ENCODE data around the gene SF3B3. TPM values are rescaled to one million over a fixed set of nuclear protein-coding genes. Genes with fewer than 3 reads are reported as not detected.
A peak's percentile ranks its signal among the peaks of the same experiment; 100 is the strongest.
"Not testable (repeated sequence)": the region's sequence is repeated elsewhere in the genome, so short reads cannot be mapped to it uniquely, and the experiment has no call there.

Gene SF3B3
- total and polyA plus RNA-seq, 7 donors = 23.8 to 98.5 (median 58.1) TPM

DNA sequence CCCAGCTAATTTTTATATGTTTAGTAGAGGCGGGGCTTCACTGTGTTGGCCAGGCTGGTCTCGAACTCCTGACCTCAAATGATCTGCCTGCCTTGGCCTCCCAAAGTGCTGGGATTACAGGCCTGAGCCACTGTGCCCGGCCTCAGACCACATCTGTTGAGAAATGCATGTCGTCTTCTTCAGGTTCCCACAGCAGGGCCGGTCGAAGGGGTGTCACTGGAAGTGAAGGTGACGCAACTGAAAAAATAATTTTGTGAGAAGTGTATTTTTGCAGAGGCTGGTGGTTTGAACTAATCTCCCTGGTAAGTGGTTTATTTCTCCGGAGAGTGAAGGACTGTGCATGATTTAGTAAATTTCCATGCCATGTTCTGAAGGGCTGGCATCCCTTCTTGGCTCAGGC lies 89.3 kb downstream of the SF3B3 start:
- H3K4me3 ChIP-seq = no peak overlapping the region
- peaks cover 0 to 12% (median 6%) of the 10 kb centered on the region in 4 donors for H3K4me1 ChIP-seq
- no peaks in the 10 kb centered on the region for H3K9me3 ChIP-seq
- whole genome bisulfite sequencing, 2 donors = 83 to 87% methylated on average over 8 of the region's 8 CpGs
- H3K36me3 ChIP-seq = no peaks in the 10 kb centered on the region
- intact Hi-C loops (cut with DNase I) = no loop called here
- no peak overlapping the region for H3K27ac ChIP-seq
- no peak for DNase-seq
- H3K27me3 ChIP-seq = no peaks in the 10 kb centered on the region
- TF ChIP-seq, protein P1, sequence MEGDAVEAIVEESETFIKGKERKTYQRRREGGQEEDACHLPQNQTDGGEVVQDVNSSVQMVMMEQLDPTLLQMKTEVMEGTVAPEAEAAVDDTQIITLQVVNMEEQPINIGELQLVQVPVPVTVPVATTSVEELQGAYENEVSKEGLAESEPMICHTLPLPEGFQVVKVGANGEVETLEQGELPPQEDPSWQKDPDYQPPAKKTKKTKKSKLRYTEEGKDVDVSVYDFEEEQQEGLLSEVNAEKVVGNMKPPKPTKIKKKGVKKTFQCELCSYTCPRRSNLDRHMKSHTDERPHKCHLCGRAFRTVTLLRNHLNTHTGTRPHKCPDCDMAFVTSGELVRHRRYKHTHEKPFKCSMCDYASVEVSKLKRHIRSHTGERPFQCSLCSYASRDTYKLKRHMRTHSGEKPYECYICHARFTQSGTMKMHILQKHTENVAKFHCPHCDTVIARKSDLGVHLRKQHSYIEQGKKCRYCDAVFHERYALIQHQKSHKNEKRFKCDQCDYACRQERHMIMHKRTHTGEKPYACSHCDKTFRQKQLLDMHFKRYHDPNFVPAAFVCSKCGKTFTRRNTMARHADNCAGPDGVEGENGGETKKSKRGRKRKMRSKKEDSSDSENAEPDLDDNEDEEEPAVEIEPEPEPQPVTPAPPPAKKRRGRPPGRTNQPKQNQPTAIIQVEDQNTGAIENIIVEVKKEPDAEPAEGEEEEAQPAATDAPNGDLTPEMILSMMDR (IDR thresholded peaks at IDR 0.05) = no peak
- TF ChIP-seq EP300 (IDR thresholded peaks at IDR 0.05) (no peak), POLR2A (IDR thresholded peaks at IDR 0.05) (no peak), POLR2AphosphoS5 (IDR thresholded peaks at IDR 0.05) (no peak)

DNA sequence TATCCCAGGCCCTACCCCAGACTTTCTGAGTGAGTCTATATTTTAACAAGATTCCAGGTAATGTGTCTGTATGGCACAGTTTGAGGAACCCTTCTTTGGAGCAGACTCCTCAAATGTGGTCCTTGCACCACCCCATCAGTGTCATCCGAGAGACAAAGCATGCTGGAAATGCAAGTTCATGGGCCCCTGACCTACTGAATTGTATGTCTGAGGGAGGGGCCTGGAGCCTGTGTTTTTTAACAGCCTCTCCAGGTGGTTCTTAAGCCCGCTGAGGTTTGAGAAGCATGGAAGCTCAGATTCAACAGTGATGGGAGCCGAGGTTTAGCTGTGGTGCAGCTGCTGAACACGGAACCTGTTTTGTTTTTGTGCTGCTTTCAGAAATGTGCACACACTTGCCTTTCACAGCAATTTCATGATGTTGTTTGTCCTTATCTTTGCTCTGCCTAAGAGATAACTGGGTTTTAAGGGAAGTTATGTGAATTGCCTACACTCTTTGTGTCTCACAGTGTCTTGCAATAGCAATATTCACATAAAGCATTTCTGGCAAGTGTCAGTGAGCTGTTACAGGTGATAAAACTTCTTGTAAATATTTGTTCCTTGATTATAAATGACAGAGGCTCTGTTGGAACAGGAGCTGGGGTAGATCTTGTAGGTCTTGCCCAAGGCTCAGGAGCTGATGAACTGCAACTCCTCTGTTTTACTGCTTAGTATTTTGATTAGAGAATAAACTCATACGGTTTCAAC lies 90.8 kb downstream of the SF3B3 start:
- no peak for TF ChIP-seq POLR2AphosphoS5 (IDR thresholded peaks at IDR 0.05)
- TF ChIP-seq, protein P1 (IDR thresholded peaks at IDR 0.05) = no peak
- no peak for TF ChIP-seq EP300 (IDR thresholded peaks at IDR 0.05)
- no peak for TF ChIP-seq POLR2A (IDR thresholded peaks at IDR 0.05)
- H3K27ac ChIP-seq = peak overlapping the region in 1 of 4 donors; percentile 25

DNA sequence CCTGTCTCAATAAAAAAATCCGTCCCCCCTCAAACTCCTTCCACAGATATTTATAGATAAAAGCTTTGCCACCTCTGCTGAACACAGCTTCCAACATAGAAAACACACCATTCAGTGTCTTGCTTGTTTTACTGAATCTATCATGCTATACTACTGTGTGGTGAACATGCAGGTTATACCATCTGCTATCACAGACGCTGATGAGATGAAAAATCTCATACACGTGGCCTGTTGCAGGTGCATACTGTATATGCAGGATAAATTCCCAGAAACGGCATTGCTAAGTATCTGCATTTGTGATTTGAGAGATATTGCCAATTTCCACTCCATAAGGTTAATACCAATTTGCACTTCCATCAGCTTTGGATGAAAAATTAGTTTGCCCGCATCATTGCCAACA lies 92.3 kb downstream of the SF3B3 start:
- TF ChIP-seq POLR2AphosphoS5 (IDR thresholded peaks at IDR 0.05) = no peak
- TF ChIP-seq EP300 (IDR thresholded peaks at IDR 0.05) = no peak
- no peak for TF ChIP-seq POLR2A (IDR thresholded peaks at IDR 0.05)
- TF ChIP-seq, protein P1 (IDR thresholded peaks at IDR 0.05) = no peak
- intact Hi-C loops (cut with DNase I) = no loop called here
- DNase-seq = no peak
- no peaks in the 10 kb centered on the region for H3K9me3 ChIP-seq
- 83 to 92% methylated on average over 5 of the region's 5 CpGs for WGBS, 2 donors
- no peak overlapping the region for H3K27ac ChIP-seq
- H3K36me3 ChIP-seq = no peaks in the 10 kb centered on the region
- no peak overlapping the region for H3K4me3 ChIP-seq
- peaks cover 0 to 12% (median 6%) of the 10 kb centered on the region in 4 donors for H3K4me1 ChIP-seq
- no peaks in the 10 kb centered on the region for H3K27me3 ChIP-seq

More for the DNA sequence above, 90.8 kb downstream of the SF3B3 start:
- no peaks in the 10 kb centered on the region for H3K9me3 ChIP-seq
- WGBS, 2 donors = 13 to 67% methylated on average over 5 of the region's 5 CpGs
- H3K27me3 ChIP-seq = no peaks in the 10 kb centered on the region
- DNase-seq = no peak
- intact Hi-C loops (cut with DNase I) = no loop called here
- H3K4me3 ChIP-seq = no peak overlapping the region
- peaks cover 0 to 12% (median 6%) of the 10 kb centered on the region in 4 donors for H3K4me1 ChIP-seq
- no peaks in the 10 kb centered on the region for H3K36me3 ChIP-seq

DNA sequence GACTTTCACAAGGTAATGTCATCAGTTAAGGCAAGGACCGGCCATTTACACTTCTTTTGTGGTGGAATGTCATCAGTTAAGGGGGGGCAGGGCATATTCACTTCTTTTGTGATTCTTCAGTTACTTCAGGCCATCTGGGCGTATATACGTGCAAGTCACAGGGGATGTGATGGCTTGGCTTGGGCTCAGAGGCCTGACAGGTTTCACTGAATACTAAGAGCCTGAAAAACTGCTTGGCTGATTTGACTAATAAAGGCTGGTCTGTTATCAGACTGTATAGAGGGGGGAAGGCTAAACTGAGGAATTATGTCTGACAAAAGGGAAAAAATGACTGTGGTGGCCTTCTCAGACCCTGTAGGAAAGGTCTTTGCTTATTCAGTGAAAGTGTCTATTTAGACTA lies 98.2 kb downstream of the SF3B3 start:
- H3K4me3 ChIP-seq; H3K9me3 ChIP-seq; H3K4me1 ChIP-seq; H3K27me3 ChIP-seq; intact Hi-C loops (cut with DNase I); H3K27ac ChIP-seq; DNase-seq; H3K36me3 ChIP-seq: not testable (repeated sequence)
- WGBS, 2 donors = 75 to 79% methylated on average over 3 of the region's 3 CpGs

Small RNA genes within 50 kb of the gene (small RNA-seq; reads per million reads assigned to genes)
- 240 to 763 (median 590) reads per million in 3 donors for gene SNORD111
- 227 to 380 (median 289) reads per million in 3 donors for gene SNORD111B

Other genes starting within 250 kb of the SF3B3 start
- 10 to 100 TPM; 58.1 to 80.0 (median 61.9) TPM for gene AARS1, start 234.3 kb upstream of the SF3B3 start, total RNA-seq
- 10 to 100 TPM; 19.8 to 45.8 (median 21.5) TPM for gene AARS1, start 234.3 kb upstream of the SF3B3 start, polyA plus RNA-seq
- gene DDX19B, start 224.6 kb upstream of the SF3B3 start, total RNA-seq = 10 to 100 TPM; 16.6 to 27.1 (median 24.6) TPM
- 10 to 100 TPM; 21.7 to 34.2 (median 23.4) TPM for gene DDX19B, start 224.6 kb upstream of the SF3B3 start, polyA plus RNA-seq
- gene DDX19A, start 176.9 kb upstream of the SF3B3 start, total RNA-seq = 10 to 100 TPM; 33.9 to 41.3 (median 37.9) TPM
- 10 to 100 TPM; 12.0 to 24.4 (median 14.4) TPM for gene DDX19A, start 176.9 kb upstream of the SF3B3 start, polyA plus RNA-seq
- gene ST3GAL2, start 84.7 kb upstream of the SF3B3 start, total RNA-seq = 10 to 100 TPM; 14.0 to 21.3 (median 16.6) TPM
- 10 to 100 TPM in 1 of 3 donors, 1 to 10 TPM in 2; 2.3 to 10.2 (median 2.4) TPM for gene ST3GAL2, start 84.7 kb upstream of the SF3B3 start, polyA plus RNA-seq
- gene FCSK, start 69.2 kb upstream of the SF3B3 start, total RNA-seq = 10 to 100 TPM in 3 of 4 donors, 1 to 10 TPM in 1; 7.8 to 13.3 (median 12.2) TPM
- gene FCSK, start 69.2 kb upstream of the SF3B3 start, polyA plus RNA-seq = 10 to 100 TPM in 2 of 3 donors, 1 to 10 TPM in 1; 7.6 to 19.1 (median 14.4) TPM
- 10 to 100 TPM; 25.2 to 44.3 (median 31.9) TPM for gene COG4, start 262 bp upstream of the SF3B3 start, total RNA-seq
- gene COG4, start 262 bp upstream of the SF3B3 start, polyA plus RNA-seq = 10 to 100 TPM; 31.2 to 51.0 (median 39.5) TPM
- 1 to 10 TPM in 3 of 4 donors, not detected in 1; 3.6 to 5.4 (median 4.6) TPM for gene IL34, start 122.7 kb downstream of the SF3B3 start, total RNA-seq
- 1 to 10 TPM in 2 of 3 donors, not detected in 1; 1.8 to 5.5 TPM for gene IL34, start 122.7 kb downstream of the SF3B3 start, polyA plus RNA-seq
- 10 to 100 TPM; 36.4 to 100.0 (median 60.7) TPM for gene MTSS2, start 162.2 kb downstream of the SF3B3 start, total RNA-seq
- 10 to 100 TPM in 2 of 3 donors, 1 to 10 TPM in 1; 5.4 to 28.2 (median 10.9) TPM for gene MTSS2, start 162.2 kb downstream of the SF3B3 start, polyA plus RNA-seq